Stimulated activated CD4-positive, alpha-beta T cell treated with anti-CD3 and anti-CD28 coated beads, Interleukin-2, amount 100 ng/mL, for 4 hours (primary cell): ENCODE results near the gene KRTAP12-4.
"Not testable (repeated sequence)": the region's sequence is repeated elsewhere in the genome, so short reads cannot be mapped to it uniquely, and the experiment has no call there.

Source experiments
- DNase-seq: peaks from one replicate; pipeline ENCODE4 v3.0.0-alpha.2; 2020; ENCODE audit warnings: low read depth

Gene KRTAP12-4

GRCh38 chr21:44630440-44630839, 24.0 kb downstream of the KRTAP12-4 start:
- DNase-seq = no peak

DNA sequence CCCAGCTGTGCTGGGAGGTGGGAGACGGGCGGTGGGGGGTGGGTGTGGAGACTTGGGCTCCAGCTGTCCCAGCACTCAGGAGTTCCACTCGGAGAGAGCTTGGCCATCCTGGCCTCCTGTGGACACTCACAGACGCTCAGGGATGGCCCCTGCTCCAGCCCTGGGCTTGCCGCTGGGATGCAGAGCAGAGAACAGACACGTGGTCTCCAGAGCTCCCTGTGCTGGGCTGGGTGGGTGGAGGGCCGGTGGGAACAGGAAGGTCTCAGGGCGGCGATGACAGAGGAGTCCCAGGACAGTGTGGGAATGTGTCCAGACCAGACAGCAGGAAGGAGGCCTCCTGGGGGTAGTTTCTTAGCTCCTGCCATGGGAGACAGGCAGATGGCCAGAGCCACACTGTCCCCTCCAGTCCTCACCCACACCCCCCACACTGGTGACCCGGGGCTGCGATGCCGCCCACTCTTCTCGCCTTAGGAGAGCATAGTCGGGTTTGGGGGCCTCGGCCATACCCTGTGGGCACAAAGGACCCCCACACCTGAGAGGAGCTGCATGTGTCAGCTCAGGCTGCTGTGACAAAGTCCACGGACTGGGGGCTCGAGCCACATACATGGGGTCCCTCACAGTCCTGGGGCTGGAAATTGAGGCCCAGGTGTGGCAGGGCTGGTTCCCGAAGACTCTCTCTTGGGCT, 25.6 kb downstream of the KRTAP12-4 start:
- DNase-seq = no peak

DNA sequence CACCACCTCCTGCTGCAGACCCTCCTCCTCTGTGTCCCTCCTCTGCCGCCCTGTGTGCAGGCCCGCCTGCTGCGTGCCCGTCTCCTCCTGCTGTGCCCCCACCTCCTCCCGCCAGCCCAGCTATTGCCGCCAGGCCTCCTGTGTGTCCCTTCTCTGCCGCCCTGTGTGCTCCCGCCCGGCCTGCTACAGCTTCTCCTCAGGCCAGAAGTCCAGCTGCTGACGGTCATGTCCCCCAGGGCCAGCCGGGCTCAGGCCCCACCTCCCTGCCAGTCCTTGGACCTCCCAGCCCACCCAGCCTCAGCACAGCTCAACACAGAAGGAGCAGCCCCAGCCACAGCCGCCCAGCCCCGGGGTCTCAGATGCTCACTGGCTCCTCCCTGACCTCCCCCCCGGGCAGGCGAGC, 26.6 kb downstream of the KRTAP12-4 start:
- not testable (repeated sequence) for DNase-seq

- DNase-seq = not testable (repeated sequence)
Observed at GRCh38 chr21:44627181-44627822, 27.2 kb downstream of the KRTAP12-4 start.

DNA sequence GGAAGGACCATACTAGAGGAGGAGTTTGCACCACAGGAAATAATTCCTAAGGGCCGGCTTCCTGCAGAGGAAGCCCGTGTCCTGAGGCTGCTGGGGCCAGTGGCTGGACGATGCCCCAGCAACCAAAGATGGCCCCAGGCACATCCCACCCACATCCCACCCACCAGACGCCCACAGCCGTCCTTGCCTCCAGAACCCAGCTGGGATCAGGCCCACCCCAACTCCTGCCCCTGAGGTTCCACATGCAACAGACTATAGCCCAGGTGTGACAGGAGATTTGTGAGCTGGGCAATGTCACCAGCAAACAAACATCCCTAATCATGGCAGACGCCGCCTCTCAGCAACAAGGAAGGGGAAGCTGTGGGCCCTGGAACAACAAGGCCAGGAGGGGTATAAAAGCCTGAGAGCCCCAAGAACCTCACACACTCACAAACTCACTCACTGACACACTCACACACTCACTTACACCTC, 27.8 kb downstream of the KRTAP12-4 start, which contains the start of gene KRTAP10-9:
Gene KRTAP10-9 (plus strand): TSS at position 421 of the 471 bp plus-strand sequence. CDS start 79 bp downstream, outside the sequence.
- no peak for DNase-seq

GRCh38 chr21:44626262-44626661, 28.2 kb downstream of the KRTAP12-4 start:
- DNase-seq = no peak

- no peak for DNase-seq
Observed at GRCh38 chr21:44625756-44626155, 28.7 kb downstream of the KRTAP12-4 start.

DNA sequence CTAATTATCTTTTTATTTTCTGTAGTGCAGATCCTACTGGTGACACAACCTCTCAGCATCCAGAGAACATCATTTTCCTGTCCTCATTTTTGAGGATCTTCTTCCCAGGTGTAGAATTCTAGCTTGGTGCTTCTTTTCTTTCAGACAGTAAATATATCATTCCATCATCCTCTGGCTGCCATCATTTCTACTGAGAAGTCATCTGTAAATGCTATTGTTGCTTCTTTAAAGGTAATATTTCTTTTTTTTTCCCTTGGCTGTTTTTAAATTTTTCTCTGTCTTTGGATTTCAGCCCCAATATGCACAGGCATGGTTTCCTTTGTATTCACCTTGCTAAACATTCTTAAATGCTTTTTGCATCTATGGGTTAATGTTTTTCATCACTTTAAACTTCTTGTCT, 30.9 kb downstream of the KRTAP12-4 start:
- DNase-seq = no peak

DNA sequence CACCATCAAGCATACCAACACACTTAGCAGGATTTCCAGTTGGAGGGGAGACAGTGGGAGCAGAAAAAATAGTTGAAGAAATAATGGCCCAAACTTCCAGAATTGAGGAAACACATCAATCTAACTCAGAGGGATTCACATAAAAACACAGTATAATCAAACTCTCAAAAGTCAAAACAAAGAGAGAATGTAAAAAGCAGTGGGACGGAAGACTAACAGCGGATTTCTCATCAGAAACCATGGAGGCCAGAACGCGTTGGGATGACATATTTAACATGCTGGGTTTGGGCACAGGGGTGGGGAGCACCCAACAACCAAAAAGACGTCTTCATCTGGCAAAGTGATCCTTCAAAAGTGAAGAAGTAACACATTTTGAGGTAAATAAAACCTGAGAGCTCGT, 34.6 kb downstream of the KRTAP12-4 start:
- DNase-seq = no peak

- peak; percentile 51 for DNase-seq
Observed at GRCh38 chr21:44618909-44619308, 35.5 kb downstream of the KRTAP12-4 start.

GRCh38 chr21:44618504-44618903, 36.0 kb downstream of the KRTAP12-4 start:
- no peak for DNase-seq

GRCh38 chr21:44617071-44617501, 37.4 kb downstream of the KRTAP12-4 start:
- no peak for DNase-seq

DNA sequence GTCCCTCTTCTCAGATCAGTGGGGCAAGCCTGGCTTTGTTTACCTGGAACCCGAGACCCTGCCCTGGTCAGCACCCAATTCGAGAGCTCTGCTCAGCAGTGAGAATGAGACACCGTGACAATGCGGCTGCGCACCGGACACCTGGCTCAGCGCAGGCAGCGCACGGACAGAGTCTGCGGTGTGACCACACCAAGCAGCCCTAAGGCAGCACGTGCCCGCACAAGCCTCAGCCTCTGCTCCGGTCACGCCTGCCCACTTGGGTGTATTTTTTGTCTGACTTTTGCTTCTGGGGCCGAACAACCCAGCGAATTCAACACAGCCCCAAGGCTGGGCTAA, 37.9 kb downstream of the KRTAP12-4 start:
- no peak for DNase-seq

GRCh38 chr21:44615911-44616590, 38.4 kb downstream of the KRTAP12-4 start:
- DNase-seq = no peak

- DNase-seq = no peak
Observed at GRCh38 chr21:44615466-44615865, 39.0 kb downstream of the KRTAP12-4 start.

DNA sequence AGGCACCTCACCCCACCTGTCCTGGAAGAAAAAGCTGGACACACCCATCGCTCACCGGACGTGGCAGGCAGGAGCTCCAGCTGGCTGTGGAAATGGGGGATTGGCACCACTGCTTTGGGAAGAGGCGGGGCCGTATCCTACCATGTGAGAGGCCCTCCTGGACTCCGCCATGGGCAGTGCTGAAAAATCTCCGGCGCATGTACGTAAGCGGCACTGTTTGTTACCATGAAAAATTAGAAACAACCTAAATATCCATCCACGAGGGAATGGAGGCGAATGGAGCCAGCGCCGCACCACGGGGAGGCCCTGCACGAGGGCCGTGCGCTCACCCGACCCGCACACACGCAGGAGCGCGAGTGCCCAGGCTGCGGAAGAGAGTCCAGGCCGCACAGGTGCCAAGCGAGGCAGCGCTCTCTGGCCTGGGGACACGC, 39.5 kb downstream of the KRTAP12-4 start:
- DNase-seq = no peak

DNA sequence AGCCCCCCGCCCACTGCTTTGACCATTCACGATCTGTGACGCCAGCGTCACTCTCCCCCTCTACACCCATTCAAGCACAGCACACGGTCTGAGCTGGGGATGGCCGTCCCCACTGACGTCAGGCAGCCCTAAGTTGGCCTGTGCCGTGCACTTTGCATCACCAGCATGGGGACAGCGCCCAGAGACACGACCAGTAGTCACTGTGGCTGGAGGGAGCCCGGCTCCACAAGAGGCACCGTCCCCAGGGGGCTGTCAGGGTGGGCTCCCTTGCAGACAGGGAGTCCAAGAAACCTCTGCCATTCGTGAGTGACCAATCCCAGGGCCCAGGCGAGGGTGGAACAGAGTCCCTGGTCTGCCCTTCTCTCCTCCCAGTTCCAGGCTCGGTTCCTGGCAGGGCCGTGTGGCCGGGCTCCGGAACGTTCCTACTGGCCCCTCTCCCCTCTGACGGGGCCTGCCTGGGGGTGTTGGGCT, 40.3 kb downstream of the KRTAP12-4 start:
- DNase-seq = no peak

- DNase-seq = no peak
Observed at GRCh38 chr21:44613386-44614155, 40.9 kb downstream of the KRTAP12-4 start.

- DNase-seq = no peak
Observed at GRCh38 chr21:44612669-44613229, 41.7 kb downstream of the KRTAP12-4 start.

DNA sequence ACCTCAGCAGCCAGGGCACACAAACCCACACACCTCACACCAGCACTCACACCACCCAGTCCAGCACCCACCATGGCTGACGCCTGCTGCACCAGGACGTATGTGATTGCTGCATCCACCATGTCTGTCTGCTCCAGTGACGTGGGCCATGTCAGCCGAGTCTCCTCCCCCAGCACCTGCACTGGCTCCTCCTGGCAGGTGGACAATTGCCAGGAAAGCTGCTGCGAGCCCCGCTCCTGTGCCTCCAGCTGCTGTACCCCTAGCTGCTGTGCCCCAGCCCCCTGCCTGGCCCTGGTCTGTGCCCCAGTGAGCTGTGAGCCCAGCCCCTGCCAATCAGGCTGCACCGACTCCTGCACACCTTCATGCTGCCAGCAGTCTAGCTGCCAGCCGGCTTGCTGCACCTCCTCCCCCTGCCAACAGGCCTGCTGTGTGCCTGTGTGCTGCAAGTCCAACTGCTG, 42.4 kb downstream of the KRTAP12-4 start, which contains the start of gene KRTAP10-8:
Gene KRTAP10-8 (plus strand): TSS at position 51 of the 458 bp plus-strand sequence. CDS start 22 bp downstream, at position 73.
- no peak for DNase-seq

GRCh38 chr21:44611551-44611950, 42.9 kb downstream of the KRTAP12-4 start:
- no peak for DNase-seq
